Fibroblast of villous mesenchyme (primary cell): ENCODE data around the gene KRTAP10-1. TPM values are rescaled to one million over a fixed set of nuclear protein-coding genes. Genes with fewer than 3 reads are reported as not detected.
"Not testable (repeated sequence)": the region's sequence is repeated elsewhere in the genome, so short reads cannot be mapped to it uniquely, and the experiment has no call there.

ENCODE experiments used
- DNase-seq: peaks from one replicate; pipeline ENCODE4 v3.0.0-alpha.2; 2010; ENCODE audit warnings: low read depth
- H3K4me3 ChIP-seq: 2 replicates; pipeline ENCODE4 v1.5.1; 2011; ENCODE audit warnings: low read depth, mild to moderate bottlenecking, low read length
- CTCF ChIP-seq: IDR thresholded peaks from 2 replicates; pipeline ENCODE4 v1.5.1; 2012; ENCODE audit warnings: low read depth, mild to moderate bottlenecking, low read length; ENCODE audit not compliant: insufficient read depth
- total RNA-seq: library from RNA; depleted of rRNA; stranded (reverse); fragments of >200 nt; gene quantifications from 2 replicates; pipeline ENCODE4 v1.2.3, GENCODE V29; 2012

The KRTAP10-1 gene
- total RNA-seq, 1 donor: not detected

- TF ChIP-seq CTCF: no peak
- no peak for DNase-seq
- H3K4me3 ChIP-seq: no peak within 1 kb of the TSS
Measured at GRCh38 chr21:44558695-44559094, 18.7 kb upstream of the KRTAP10-1 start, which contains the start of gene KRTAP10-3. Gene KRTAP10-3 (minus strand): TSS chr21:44558795. CDS start chr21:44558715, 80 bp downstream.

GRCh38 chr21:44558329-44558675, 18.3 kb upstream of the KRTAP10-1 start:
- H3K4me3 ChIP-seq, DNase-seq: not testable (repeated sequence)

GRCh38 chr21:44557491-44558328, 17.7 kb upstream of the KRTAP10-1 start:
- DNase-seq: no peak
- TF ChIP-seq CTCF: no peak
- no peak overlapping the region for H3K4me3 ChIP-seq

- no peak for TF ChIP-seq CTCF
- no peak overlapping the region for H3K4me3 ChIP-seq
- no peak for DNase-seq
Measured at GRCh38 chr21:44556879-44557278, 16.9 kb upstream of the KRTAP10-1 start.

- DNase-seq: no peak
- H3K4me3 ChIP-seq: no peak overlapping the region
- no peak for TF ChIP-seq CTCF
Measured at GRCh38 chr21:44555200-44555875, 15.3 kb upstream of the KRTAP10-1 start.

- H3K4me3 ChIP-seq: no peak overlapping the region
- TF ChIP-seq CTCF: no peak
- no peak for DNase-seq
Measured at GRCh38 chr21:44552681-44553080, 12.7 kb upstream of the KRTAP10-1 start.

- no peak overlapping the region for H3K4me3 ChIP-seq
- TF ChIP-seq CTCF: no peak
- DNase-seq: no peak
Measured at GRCh38 chr21:44552136-44552535, 12.1 kb upstream of the KRTAP10-1 start.
